Tibial nerve (tissue), 4 donors: Measurements from ENCODE around the gene SMARCD2. TPM values are rescaled to one million over a fixed set of nuclear protein-coding genes. Genes with fewer than 3 reads are reported as not detected.

ENCODE experiments used
- DNase-seq, 2 donors: peaks; one replicate each; pipeline ENCODE4 v3.0.0-alpha.2; 2019; ENCODE audit warnings: low spot score in 2 of 2
- H3K27ac ChIP-seq, 4 donors: fragments of 200-600 bp; sonication (generic) in 3 of 4; one replicate each; pipeline ENCODE4 v1.5.1; 2017 to 2019; ENCODE audit warnings: mild to moderate bottlenecking in 1 of 4
- H3K27me3 ChIP-seq, 2 donors: fragments of 200-600 bp; sonication (generic) in 1 of 2; one replicate each; pipeline versions ENCODE4 v1.5.1 to v1.6.0; 2017 to 2019
- H3K36me3 ChIP-seq, 3 donors: fragments of 200-600 bp; sonication (generic); one replicate each; pipeline ENCODE4 v1.5.1; 2018 to 2019
- H3K4me1 ChIP-seq, 4 donors: fragments of 200-600 bp; sonication (generic) in 3 of 4; one replicate each; pipeline ENCODE4 v1.5.1; 2017 to 2019
- H3K4me3 ChIP-seq, 4 donors: fragments of 200-600 bp; sonication (generic) in 3 of 4; one replicate each; pipeline ENCODE4 v1.5.1; 2017 to 2019; ENCODE audit warnings: mild to moderate bottlenecking in 1 of 4, moderate library complexity in 1 of 4
- H3K9me3 ChIP-seq, 4 donors: fragments of 200-600 bp; sonication (generic) in 3 of 4; one replicate each; pipeline ENCODE4 v1.5.1; 2017 to 2019
- EP300 ChIP-seq, 2 donors: sonication (generic); formaldehyde crosslinking; IDR thresholded peaks; one replicate each; pipeline ENCODE4 v1.6.1; 2017; ENCODE audit warnings: antibody characterized with exemption in 2 of 2, mild to moderate bottlenecking in 1 of 2
- POLR2A ChIP-seq, 2 donors: fragments of 450-650 bp; IDR thresholded peaks; one replicate each; pipeline ENCODE4 v1.6.1; 2017; ENCODE audit warnings: antibody characterized with exemption in 2 of 2, mild to moderate bottlenecking in 2 of 2, moderate library complexity in 2 of 2
- WGBS, 2 donors: methylation state at CpG; one replicate each; pipeline ENCODE4 v1.1.5; 2018; 5-methylcytosine and 5-hydroxymethylcytosine counted together
- total RNA-seq, 4 donors: library from RNA; depleted of rRNA; stranded (reverse); fragments of >200 nt; gene quantifications; one replicate each; pipeline ENCODE4 v1.1.0, GENCODE V29; 2016
- TF ChIP-seq, protein P1 (sequence below), 5 experiments: fragments of 200-600 bp in 3 of 5; fragments of 450-650 bp in 2 of 5; sonication (generic) in 3 of 5; IDR thresholded peaks; one replicate each; pipeline ENCODE4 v1.5.1; 2016 to 2019; ENCODE audit warnings: antibody characterized with exemption in 5 of 5, mild to moderate bottlenecking in 3 of 5, moderate library complexity in 2 of 5

Gene SMARCD2
- total RNA-seq, 4 donors from 2014 or later, result 241 to 402 (median 302) TPM

DNA sequence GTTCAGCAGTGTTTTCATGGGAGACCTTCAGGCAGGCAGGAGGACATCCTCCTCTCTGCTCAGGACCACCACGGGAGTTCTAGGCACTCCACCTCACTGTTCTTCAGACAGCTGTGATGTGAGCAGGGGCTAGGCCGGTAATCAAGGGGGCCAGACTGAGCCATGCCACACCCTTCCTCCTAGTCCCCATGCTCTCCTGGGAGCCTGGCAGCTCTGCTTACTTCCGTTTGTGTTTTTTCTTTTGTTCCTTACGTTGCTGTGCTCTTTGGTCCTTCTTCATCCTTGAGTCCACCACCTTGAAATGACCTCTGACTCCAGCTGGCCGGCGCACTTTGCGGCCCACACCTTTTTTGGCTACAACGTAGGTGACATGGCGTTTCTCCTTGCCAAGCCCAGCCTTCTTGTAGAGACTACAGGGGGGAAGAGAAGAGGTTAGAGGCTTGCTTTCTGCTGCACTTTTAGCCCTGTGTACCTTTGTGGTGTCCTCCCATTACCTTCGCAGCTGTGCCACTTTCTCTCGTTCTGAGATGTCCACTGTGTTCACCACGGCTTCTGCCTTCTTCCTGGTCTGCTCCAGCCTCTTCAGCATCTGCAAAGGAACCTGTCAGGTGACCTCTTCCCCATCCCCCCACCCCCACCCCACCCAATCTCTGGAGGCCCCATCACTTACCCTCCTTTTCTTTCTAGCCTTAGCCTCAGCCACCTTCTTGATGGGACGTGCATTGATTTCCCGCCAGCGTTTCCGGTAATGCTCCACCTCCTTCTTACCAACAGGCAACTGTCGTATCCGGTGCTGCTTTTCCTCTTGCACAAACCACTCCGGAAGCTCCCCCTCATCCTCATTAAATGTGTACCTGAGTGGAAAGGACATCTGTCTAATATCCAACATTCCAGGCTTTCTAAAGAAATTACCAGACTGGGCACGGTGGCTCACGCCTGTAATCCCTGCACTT lies 22.6 kb downstream of the SMARCD2 start:
- Histone ChIP-seq H3K9me3 (no peaks in the 10 kb centered on the region), H3K4me1 (peaks cover 0 to 3% (median 0%) of the 10 kb centered on the region in 4 donors), H3K27ac (no peak overlapping the region), H3K36me3 (peaks cover 7 to 100% (median 80%) of the 10 kb centered on the region in 3 donors), H3K4me3 (no peak overlapping the region), H3K27me3 (no peaks in the 10 kb centered on the region)
- DNase-seq, result no peak
- TF ChIP-seq POLR2A (IDR thresholded peaks at IDR 0.05), result no peak
- no peak for TF ChIP-seq EP300 (IDR thresholded peaks at IDR 0.05)
- TF ChIP-seq, protein P1, sequence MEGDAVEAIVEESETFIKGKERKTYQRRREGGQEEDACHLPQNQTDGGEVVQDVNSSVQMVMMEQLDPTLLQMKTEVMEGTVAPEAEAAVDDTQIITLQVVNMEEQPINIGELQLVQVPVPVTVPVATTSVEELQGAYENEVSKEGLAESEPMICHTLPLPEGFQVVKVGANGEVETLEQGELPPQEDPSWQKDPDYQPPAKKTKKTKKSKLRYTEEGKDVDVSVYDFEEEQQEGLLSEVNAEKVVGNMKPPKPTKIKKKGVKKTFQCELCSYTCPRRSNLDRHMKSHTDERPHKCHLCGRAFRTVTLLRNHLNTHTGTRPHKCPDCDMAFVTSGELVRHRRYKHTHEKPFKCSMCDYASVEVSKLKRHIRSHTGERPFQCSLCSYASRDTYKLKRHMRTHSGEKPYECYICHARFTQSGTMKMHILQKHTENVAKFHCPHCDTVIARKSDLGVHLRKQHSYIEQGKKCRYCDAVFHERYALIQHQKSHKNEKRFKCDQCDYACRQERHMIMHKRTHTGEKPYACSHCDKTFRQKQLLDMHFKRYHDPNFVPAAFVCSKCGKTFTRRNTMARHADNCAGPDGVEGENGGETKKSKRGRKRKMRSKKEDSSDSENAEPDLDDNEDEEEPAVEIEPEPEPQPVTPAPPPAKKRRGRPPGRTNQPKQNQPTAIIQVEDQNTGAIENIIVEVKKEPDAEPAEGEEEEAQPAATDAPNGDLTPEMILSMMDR (IDR thresholded peaks at IDR 0.05), result no peak
- WGBS, 2 donors, result 73 to 76% methylated on average over 21 of the region's 21 CpGs

DNA sequence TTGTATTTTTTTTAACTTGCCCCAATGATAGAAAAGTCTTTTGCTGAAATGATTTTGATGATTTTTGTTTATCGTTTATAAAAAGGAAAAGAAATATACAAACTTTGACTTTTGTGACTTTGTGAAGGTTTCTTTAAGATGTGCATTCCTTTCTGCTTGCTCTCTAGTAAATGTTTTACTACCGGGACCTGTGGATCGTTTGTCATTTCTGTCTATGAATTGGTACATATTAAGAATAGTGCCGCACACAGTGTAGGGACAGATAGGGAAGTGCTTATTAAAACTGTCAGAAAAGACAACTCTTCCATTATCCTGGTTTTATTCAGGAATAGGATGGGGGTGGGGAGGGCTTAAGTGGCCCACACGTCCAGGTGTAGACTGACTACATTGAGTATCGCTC lies 23.4 kb downstream of the SMARCD2 start:
- TF ChIP-seq, protein P1 (IDR thresholded peaks at IDR 0.05), result no peak
- no peak for TF ChIP-seq POLR2A (IDR thresholded peaks at IDR 0.05)
- TF ChIP-seq EP300 (IDR thresholded peaks at IDR 0.05), result no peak
- DNase-seq, result no peak
- Histone ChIP-seq H3K36me3 (peaks cover 0 to 100% (median 75%) of the 10 kb centered on the region in 3 donors), H3K27ac (no peak overlapping the region), H3K9me3 (no peaks in the 10 kb centered on the region), H3K27me3 (no peaks in the 10 kb centered on the region), H3K4me3 (no peak overlapping the region), H3K4me1 (peaks cover 0 to 3% (median 0%) of the 10 kb centered on the region in 4 donors)
- WGBS, 2 donors, result 63 to 71% methylated on average over 6 of the region's 6 CpGs

DNA sequence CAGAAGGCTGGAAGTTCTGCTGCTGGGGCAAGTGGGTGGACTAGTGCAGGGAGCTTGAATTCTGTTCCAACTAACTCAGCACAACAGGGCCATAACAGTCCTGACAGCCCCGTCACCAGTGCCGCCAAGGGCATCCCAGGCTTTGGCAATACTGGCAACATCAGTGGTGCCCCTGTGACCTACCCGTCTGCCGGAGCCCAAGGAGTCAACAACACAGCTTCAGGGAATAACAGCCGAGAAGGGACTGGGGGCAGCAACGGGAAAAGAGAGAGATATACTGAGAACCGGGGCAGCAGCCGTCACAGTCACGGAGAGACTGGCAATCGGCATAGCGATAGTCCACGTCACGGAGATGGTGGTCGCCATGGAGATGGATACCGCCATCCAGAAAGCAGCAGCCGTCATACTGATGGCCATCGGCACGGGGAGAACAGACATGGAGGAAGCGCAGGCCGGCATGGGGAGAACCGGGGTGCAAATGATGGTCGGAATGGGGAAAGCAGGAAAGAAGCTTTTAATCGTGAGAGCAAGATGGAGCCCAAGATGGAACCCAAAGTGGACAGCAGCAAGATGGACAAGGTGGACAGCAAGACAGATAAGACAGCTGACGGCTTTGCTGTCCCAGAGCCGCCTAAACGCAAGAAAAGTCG lies 24.6 kb downstream of the SMARCD2 start:
- H3K27ac ChIP-seq, result no peak overlapping the region
- no peak for DNase-seq
- peaks cover 0 to 100% (median 70%) of the 10 kb centered on the region in 3 donors for H3K36me3 ChIP-seq
- H3K9me3 ChIP-seq, result no peaks in the 10 kb centered on the region
- no peak overlapping the region for H3K4me3 ChIP-seq
- H3K4me1 ChIP-seq, result peaks cover 0 to 1% (median 0%) of the 10 kb centered on the region in 4 donors
- H3K27me3 ChIP-seq, result no peaks in the 10 kb centered on the region
- WGBS, 2 donors, result 91 to 94% methylated on average over 27 of the region's 27 CpGs
- TF ChIP-seq, protein P1 (IDR thresholded peaks at IDR 0.05), result no peak

DNA sequence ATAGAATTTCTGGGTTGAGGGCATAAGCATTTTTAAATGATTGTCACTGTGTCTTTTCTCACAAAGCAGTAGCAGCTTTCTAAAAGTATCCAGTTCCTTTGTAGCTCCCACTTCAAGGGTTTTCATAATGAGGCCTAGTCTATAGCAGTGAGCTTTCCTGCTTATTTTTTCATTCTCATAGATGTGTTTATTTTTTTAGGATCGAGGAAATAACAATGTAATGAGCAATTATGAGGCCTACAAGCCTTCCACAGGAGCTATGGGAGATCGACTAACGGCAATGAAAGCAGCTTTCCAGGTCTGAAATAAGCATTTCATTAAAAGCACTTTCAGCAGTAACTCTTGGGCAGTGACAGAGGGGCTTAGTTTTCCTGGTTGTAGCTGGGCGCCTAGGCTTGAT lies 25.8 kb downstream of the SMARCD2 start:
- WGBS, 2 donors, result 84 to 87% methylated on average over 4 of the region's 4 CpGs
- DNase-seq, result no peak
- H3K27me3 ChIP-seq, result no peaks in the 10 kb centered on the region
- no peak for TF ChIP-seq EP300 (IDR thresholded peaks at IDR 0.05)
- no peak for TF ChIP-seq POLR2A (IDR thresholded peaks at IDR 0.05)
- TF ChIP-seq, protein P1 (IDR thresholded peaks at IDR 0.05), result no peak
- H3K4me3 ChIP-seq, result no peak overlapping the region
- no peaks in the 10 kb centered on the region for H3K4me1 ChIP-seq
- H3K36me3 ChIP-seq, result peaks cover 4 to 100% (median 61%) of the 10 kb centered on the region in 3 donors
- no peaks in the 10 kb centered on the region for H3K9me3 ChIP-seq
- no peak overlapping the region for H3K27ac ChIP-seq

DNA sequence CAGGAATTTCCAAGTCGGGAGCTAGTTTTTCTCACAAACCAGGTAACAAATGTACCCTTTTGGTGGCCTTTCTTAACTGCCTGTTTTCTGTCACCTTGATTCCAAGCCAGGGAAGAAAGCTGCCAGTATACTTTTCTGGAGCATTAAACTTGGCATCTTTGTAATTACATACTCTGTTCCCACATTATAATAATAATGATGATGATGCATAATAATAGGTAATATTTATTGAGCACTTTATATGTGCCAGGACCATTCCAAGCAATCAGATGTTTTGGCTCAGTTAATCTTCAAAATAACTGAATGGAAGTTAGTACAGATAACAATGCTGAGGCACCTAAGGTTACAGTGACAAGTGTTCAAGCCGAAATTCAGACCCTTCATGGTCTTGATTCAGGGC lies 26.4 kb downstream of the SMARCD2 start:
- 93 to 95% methylated on average over 2 of the region's 2 CpGs for WGBS, 2 donors
- H3K4me3 ChIP-seq, result no peak overlapping the region
- no peaks in the 10 kb centered on the region for H3K27me3 ChIP-seq
- peaks cover 4 to 100% (median 59%) of the 10 kb centered on the region in 3 donors for H3K36me3 ChIP-seq
- no peaks in the 10 kb centered on the region for H3K4me1 ChIP-seq
- no peaks in the 10 kb centered on the region for H3K9me3 ChIP-seq
- DNase-seq, result no peak
- no peak overlapping the region for H3K27ac ChIP-seq
- TF ChIP-seq, protein P1 (IDR thresholded peaks at IDR 0.05), result no peak
- TF ChIP-seq POLR2A (IDR thresholded peaks at IDR 0.05), result no peak
- no peak for TF ChIP-seq EP300 (IDR thresholded peaks at IDR 0.05)
